ENCODE results near the gene PTH2R.

DNA sequence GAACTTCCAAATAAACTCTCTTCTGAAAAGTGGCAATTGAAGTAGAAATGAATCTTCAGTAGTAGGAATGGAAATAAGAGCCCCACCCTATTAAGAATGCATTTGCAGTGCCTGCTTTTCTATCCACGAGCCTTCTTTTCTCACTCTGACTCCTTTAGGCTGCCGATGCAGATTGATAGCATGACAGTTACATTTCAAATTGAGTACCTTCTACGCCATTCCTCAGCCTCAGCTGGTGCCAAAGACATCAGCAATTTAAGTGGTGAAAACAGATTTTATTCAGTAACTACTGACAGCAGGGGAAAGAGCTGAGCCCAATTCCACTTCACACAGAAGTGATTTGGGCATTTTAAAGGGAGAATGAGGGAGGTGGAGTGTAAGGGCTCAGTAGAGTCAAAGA is 85.5 kb downstream of the PTH2R start:
- TF ChIP-seq, protein P1, sequence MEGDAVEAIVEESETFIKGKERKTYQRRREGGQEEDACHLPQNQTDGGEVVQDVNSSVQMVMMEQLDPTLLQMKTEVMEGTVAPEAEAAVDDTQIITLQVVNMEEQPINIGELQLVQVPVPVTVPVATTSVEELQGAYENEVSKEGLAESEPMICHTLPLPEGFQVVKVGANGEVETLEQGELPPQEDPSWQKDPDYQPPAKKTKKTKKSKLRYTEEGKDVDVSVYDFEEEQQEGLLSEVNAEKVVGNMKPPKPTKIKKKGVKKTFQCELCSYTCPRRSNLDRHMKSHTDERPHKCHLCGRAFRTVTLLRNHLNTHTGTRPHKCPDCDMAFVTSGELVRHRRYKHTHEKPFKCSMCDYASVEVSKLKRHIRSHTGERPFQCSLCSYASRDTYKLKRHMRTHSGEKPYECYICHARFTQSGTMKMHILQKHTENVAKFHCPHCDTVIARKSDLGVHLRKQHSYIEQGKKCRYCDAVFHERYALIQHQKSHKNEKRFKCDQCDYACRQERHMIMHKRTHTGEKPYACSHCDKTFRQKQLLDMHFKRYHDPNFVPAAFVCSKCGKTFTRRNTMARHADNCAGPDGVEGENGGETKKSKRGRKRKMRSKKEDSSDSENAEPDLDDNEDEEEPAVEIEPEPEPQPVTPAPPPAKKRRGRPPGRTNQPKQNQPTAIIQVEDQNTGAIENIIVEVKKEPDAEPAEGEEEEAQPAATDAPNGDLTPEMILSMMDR (IDR thresholded peaks at IDR 0.05), result no peak
- TF ChIP-seq POLR2A (IDR thresholded peaks at IDR 0.05), result no peak
